Esophagus (tissue), 2 donors: Measurements from ENCODE around the gene SSUH2. TPM values are rescaled to one million over a fixed set of nuclear protein-coding genes. Genes with fewer than 3 reads are reported as not detected.
"Not testable (repeated sequence)": the region's sequence is repeated elsewhere in the genome, so short reads cannot be mapped to it uniquely, and the experiment has no call there.

Experiments used
- H3K27ac ChIP-seq, 2 donors: one replicate each; pipeline ENCODE4 v1.5.1; 2013; ENCODE audit warnings: low read depth in 2 of 2, mild to moderate bottlenecking in 2 of 2, inconsistent platforms in 1 of 2, low read length in 1 of 2, moderate library complexity in 1 of 2
- H3K27me3 ChIP-seq, 2 donors: one replicate each; pipeline ENCODE4 v1.6.1; 2013; ENCODE audit warnings: low read length in 2 of 2, control low read depth in 1 of 2, mild to moderate bottlenecking in 1 of 2; ENCODE audit not compliant: insufficient read depth in 2 of 2, control insufficient read depth in 1 of 2
- H3K36me3 ChIP-seq, 2 donors: one replicate each; pipeline ENCODE4 v1.6.1; 2013; ENCODE audit warnings: low read length in 1 of 2; ENCODE audit not compliant: control insufficient read depth in 2 of 2, insufficient read depth in 2 of 2
- H3K4me1 ChIP-seq, 2 donors: one replicate each; pipeline ENCODE4 v1.6.1; 2013; ENCODE audit warnings: low read length in 1 of 2; ENCODE audit not compliant: control insufficient read depth in 2 of 2, insufficient read depth in 2 of 2
- H3K4me3 ChIP-seq, 2 donors: one replicate each; pipeline ENCODE4 v1.5.1; 2013; ENCODE audit warnings: low read length in 2 of 2, mild to moderate bottlenecking in 2 of 2, low read depth in 1 of 2, moderate library complexity in 1 of 2
- H3K9me3 ChIP-seq, 2 donors: one replicate each; pipeline ENCODE4 v1.6.1; 2013; ENCODE audit warnings: mild to moderate bottlenecking in 2 of 2, low read depth in 1 of 2, low read length in 1 of 2, moderate library complexity in 1 of 2; ENCODE audit not compliant: control insufficient read depth in 2 of 2, insufficient read depth in 1 of 2
- WGBS, 2 donors: extraction: QIAGEN DNeasy Blood & Tissue Kit; methylation state at CpG; one replicate each; pipeline ENCODE4 v1.1.7; 2013; 5-methylcytosine and 5-hydroxymethylcytosine counted together
- polyA plus RNA-seq, 2 donors: library from polyadenylated mRNA; stranded (reverse); fragments of 200-250 nt; gene quantifications; one replicate each; pipeline ENCODE4 v1.2.3, GENCODE V29; 2013
- donor health status: healthy with polysubstance abuse.
- donor health status: Bipolar disorder and iron deficiency.

Gene SSUH2
- polyA plus RNA-seq, 2 donors, result 0.22 to 0.51 TPM

DNA sequence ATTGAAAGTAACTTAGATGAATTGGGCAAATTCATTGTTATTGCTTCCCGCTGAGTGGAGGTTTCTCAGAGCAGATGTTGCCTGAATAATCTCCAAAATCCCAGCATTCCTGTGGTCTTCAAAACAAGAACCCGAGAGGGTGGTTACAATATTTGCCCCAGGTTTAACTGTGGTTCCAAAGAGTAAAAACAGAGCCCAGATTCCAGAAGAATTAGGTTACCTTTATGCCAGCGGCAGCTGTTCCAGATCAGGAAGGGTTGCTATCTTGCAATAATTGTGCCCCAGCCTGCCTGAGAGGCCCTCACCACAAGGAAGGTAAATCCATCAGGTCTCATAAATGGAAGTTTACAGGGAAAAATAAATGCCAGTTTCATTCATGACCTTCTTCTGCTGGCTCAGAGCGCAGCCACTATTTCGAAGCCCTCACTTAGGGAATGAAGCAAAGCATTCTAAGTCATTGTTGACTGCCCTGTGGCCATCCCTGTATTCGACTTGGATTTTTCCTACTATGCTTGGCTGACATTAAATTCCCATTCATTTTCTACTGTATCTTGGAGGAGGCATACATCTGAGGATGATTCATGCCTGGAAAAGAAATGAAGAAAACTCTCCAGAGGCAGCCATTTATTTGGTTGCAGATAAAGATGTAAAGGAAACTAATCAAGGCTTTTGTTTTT lies 54.6 kb downstream of the SSUH2 start:
- Histone ChIP-seq H3K27me3 (no peaks in the 10 kb centered on the region), H3K36me3 (no peaks in the 10 kb centered on the region), H3K4me1 (no peaks in the 10 kb centered on the region), H3K27ac (no peak overlapping the region), H3K4me3 (no peak overlapping the region), H3K9me3 (no peaks in the 10 kb centered on the region)
- WGBS, 2 donors, result 47 to 54% methylated on average over 6 of the region's 6 CpGs

DNA sequence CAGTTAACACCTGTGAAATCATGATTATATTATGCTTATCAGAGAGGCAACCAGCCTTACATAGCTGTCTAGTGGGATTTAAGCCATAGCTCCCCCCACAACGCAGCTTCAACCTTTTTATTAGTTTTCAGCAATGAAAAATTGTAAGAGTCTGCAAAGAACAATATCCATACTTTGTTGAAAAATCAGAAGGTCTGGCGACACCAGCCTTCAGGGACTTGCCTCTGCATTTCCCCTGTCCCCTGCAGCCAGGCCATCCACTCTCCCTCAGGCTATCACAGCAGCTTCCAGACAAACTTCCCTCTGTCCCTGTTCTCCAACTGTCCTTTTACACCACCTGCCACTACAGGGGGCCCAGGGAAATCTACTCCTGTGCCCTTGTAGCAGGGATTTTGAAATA lies 59.9 kb downstream of the SSUH2 start:
- no peaks in the 10 kb centered on the region for H3K9me3 ChIP-seq
- H3K27ac ChIP-seq, result no peak overlapping the region
- no peak overlapping the region for H3K4me3 ChIP-seq
- no peaks in the 10 kb centered on the region for H3K36me3 ChIP-seq
- 89 to 93% methylated on average over 2 of the region's 2 CpGs for WGBS, 2 donors
- no peaks in the 10 kb centered on the region for H3K27me3 ChIP-seq
- peaks cover 0 to 2% of the 10 kb centered on the region in 2 donors for H3K4me1 ChIP-seq

DNA sequence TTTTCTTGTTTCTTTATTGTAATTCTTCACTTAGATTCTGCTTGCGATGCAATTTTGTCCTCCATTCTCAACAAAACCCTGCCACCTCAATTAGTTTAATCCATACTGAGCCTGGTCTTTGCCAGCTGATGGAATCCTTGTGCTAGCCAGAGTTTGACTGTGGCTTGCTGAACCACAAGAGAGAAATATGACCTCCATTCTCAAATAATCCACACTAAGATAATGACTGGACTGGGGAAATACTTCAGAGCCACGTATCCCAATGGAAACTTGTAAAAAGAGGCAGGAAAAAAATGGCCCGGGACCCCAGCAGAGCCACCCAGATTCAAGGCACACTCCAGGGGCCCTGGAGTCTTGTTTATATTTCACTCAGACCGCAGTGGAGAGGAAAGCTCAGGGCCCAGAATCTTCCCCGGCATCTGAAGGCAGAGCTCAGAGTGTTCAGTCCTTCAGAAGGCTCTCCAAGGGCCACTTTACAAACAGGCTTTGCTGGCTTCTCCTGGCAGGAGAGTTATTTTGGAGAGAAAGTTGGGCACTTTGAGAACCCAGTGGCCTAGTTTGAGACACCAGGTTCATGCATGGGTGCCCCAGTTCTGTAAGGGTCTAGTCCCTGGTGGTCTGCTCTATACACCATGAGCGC lies 62.7 kb downstream of the SSUH2 start:
- H3K4me3 ChIP-seq, result no peak overlapping the region
- H3K27me3 ChIP-seq, result no peaks in the 10 kb centered on the region
- H3K4me1 ChIP-seq, result peaks cover 0 to 2% of the 10 kb centered on the region in 2 donors
- H3K9me3 ChIP-seq, result no peaks in the 10 kb centered on the region
- no peak overlapping the region for H3K27ac ChIP-seq
- no peaks in the 10 kb centered on the region for H3K36me3 ChIP-seq
- 92 to 96% methylated on average over 6 of the region's 6 CpGs for WGBS, 2 donors

DNA sequence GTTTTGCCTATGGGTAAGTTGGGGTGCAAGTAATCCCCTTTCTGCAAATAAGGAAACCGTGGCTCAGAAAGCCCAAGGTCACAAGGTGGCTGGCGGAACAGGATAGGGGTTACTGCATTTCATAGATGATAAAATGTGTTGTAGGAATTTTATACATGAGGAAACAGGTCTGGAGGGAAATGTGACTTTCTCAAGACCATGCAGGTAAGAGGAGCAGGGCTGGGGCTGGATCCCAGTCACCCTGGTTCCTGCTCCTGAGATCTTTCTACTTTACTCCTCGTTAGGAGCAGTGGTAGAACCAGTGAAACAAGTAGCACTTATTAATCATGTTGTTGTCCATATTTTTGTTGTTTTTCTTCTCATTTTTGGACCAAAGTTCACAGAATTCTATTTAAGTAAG lies 63.2 kb downstream of the SSUH2 start:
- WGBS, 2 donors, result 69 to 75% methylated on average over 3 of the region's 3 CpGs
- Histone ChIP-seq H3K27me3 (no peaks in the 10 kb centered on the region), H3K27ac (peak overlapping the region in 1 of 2 donors; percentile 50), H3K9me3 (no peaks in the 10 kb centered on the region), H3K36me3 (no peaks in the 10 kb centered on the region), H3K4me1 (peaks cover 0 to 2% of the 10 kb centered on the region in 2 donors), H3K4me3 (no peak overlapping the region)

DNA sequence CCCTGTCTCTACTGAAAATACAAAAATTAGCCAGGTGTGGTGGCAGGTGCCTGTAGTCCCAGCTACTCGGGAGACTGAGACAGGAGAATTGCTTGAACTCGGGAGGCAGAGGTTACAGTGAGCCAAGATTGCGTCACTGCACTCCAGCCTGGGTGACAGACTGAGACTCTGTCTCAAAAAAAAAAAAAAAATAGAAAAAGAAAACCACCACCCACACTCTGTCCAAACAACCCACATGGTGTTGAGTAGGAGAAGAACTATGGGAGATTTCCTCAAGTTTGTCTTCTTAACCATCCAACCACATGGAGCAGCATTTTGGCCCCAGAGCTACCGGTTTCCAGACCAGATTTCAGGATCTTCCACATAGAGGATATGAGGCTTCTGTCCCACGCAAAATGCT lies 64.2 kb downstream of the SSUH2 start:
- H3K27ac ChIP-seq, H3K27me3 ChIP-seq, H3K4me3 ChIP-seq, H3K36me3 ChIP-seq, H3K9me3 ChIP-seq, H3K4me1 ChIP-seq: not testable (repeated sequence)
- WGBS, 2 donors, result 78 to 80% methylated on average over 5 of the region's 5 CpGs

DNA sequence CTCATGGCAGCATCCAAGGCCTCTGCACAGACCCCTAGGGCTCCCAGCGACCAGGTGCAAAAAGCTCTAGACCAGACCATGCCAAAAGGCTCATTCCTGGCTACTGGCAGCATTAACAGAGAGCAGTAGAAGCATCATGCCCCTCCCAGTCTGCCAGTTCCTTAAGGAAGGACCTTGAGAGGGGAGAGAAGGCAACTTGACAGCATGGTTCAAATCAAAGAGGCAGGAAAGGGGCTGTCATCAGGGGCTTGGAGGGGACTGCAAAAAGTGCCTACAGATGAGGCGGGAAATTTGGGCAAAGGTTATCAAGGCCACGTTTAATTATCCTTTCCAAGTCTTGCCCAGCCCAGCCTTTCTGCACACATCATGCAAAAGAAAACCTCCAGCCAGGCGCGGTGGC lies 64.7 kb downstream of the SSUH2 start:
- Histone ChIP-seq H3K4me3 (no peak overlapping the region), H3K36me3 (no peaks in the 10 kb centered on the region), H3K27me3 (no peaks in the 10 kb centered on the region), H3K27ac (no peak overlapping the region), H3K4me1 (peaks cover 0 to 7% of the 10 kb centered on the region in 2 donors), H3K9me3 (no peaks in the 10 kb centered on the region)
- WGBS, 2 donors, result 78 to 85% methylated on average over 5 of the region's 5 CpGs

DNA sequence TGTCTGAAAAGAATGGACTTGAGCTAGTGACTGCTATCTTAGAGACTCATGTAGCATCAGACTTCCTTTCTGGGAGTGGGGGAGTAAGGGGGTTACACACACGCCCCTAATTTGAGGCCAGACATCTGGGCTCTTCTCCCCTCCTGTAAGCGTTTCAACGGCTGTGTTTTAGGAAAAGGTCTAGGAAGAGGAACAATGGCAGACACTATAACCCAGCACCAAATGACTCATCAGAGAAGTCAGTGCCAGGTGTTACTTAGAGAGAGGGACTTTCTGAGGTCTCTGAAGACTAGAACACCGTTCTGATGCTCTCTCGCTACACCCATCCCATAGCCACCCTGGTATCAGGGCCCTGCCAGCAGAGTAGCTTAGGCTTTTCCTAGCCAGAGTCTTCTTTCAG lies 65.5 kb downstream of the SSUH2 start:
- Histone ChIP-seq H3K4me1 (peaks cover 3 to 10% of the 10 kb centered on the region in 2 donors), H3K27me3 (no peaks in the 10 kb centered on the region), H3K36me3 (no peaks in the 10 kb centered on the region), H3K27ac (no peak overlapping the region), H3K4me3 (no peak overlapping the region), H3K9me3 (no peaks in the 10 kb centered on the region)
- WGBS, 2 donors, result 32 to 51% methylated on average over 5 of the region's 5 CpGs

DNA sequence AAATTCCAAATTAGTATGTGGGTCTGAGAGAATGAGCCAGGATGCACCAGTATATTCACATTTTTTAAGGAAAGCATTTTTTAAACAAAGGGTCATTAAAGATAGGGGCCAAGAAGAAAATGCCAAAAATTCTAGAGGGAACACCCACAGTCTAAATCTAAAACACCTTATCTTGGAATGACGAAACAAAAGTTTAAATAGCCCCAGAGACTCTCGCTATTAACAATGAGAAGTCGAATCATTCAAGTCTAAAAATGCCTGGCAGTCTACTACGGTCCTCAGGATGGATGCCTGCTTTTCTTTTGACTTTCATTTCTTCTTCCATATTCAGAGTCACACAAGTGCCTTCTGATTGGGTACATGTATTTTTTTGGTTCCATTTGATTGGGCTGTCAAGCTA lies 66.3 kb downstream of the SSUH2 start:
- Histone ChIP-seq H3K9me3 (no peaks in the 10 kb centered on the region), H3K27ac (no peak overlapping the region), H3K4me1 (peaks cover 3 to 12% of the 10 kb centered on the region in 2 donors), H3K27me3 (no peaks in the 10 kb centered on the region), H3K4me3 (no peak overlapping the region), H3K36me3 (no peaks in the 10 kb centered on the region)
- 84 to 90% methylated on average over 4 of the region's 4 CpGs for WGBS, 2 donors

DNA sequence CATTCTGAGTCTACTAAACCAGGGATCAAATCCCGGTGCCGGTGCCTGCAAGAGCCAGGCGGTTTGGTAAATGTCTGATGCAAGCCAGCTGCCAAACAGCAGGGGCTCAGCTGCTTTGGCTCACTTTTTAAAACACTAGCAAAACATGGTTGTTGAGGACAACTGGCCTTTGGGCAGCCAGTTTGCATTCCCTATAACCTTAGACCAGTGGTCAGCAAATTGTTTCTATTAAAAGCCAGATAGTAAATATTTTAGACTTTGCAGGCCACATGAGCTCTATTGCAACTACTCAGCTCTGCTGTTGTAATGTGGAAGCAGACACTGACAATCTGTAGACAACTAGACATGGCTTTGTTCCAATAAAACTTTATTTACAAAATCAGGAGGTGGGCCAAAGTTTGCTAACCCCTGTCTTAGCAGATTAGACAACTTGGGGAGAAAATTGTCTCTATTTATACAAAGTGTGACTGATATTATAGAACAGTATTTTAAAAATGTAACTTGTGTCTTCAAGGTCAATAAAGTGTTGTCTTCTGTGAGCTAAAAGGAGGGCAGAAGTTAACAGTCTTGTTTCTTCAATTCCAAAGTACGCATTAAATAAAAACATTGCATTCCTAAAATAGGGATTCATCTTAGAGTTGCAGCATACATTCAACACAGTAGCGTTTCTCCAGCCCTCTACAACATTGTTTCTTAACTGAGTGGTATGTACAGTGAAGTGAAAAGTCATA lies 67.6 kb downstream of the SSUH2 start:
- H3K9me3 ChIP-seq, result no peaks in the 10 kb centered on the region
- WGBS, 2 donors, result 75 to 80% methylated on average over 5 of the region's 5 CpGs
- H3K4me1 ChIP-seq, result peaks cover 3 to 10% of the 10 kb centered on the region in 2 donors
- H3K4me3 ChIP-seq, result no peak overlapping the region
- H3K36me3 ChIP-seq, result no peaks in the 10 kb centered on the region
- peak overlapping the region in 1 of 2 donors; percentile 40 for H3K27ac ChIP-seq
- H3K27me3 ChIP-seq, result no peaks in the 10 kb centered on the region
